HS-5 (cell line): ENCODE results near the gene KLHL28.

Experiments
- DNase-seq: peaks from one replicate; pipeline ENCODE4 v3.0.0-alpha.2; 2012; ENCODE audit warnings: low read depth

KLHL28 gene

DNA sequence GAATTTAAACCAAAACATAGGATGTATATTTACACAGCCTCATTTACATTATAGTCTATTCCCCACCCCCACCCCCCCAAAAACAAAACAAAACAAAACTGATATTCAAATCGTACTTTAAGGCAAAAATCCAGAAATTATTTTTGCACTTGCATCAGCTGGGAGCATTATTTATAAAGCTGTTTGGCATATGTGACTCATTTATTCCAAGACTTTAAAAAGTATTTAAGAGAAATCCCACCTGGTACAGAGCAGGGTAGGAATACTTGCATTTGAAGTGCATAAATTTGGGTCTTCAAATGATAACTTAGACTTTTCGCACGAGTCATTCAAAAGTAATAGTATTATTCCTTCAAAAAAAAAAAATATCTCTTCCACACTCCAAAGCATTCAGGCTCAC, 1.1 kb downstream of the KLHL28 start:
- no peak for DNase-seq

DNA sequence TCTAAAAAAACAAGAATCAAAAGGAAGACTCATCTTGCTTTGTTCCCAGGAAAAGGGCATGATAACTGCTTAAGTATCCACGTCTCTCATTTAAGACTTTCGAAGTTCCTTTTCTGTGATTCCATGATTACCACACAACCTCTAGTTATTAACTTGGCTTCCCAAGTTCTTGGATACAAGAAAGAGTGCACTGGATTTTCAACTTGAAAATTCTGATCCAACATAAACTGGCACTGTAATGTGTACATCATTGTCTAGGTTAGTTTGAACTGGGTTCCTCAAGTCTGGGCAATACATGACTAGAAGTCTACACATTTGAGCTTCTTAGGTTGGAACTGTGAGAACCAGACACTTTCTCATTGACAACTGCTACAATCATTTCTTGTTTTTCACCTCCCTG, 1.6 kb downstream of the KLHL28 start:
- DNase-seq, result no peak

DNA sequence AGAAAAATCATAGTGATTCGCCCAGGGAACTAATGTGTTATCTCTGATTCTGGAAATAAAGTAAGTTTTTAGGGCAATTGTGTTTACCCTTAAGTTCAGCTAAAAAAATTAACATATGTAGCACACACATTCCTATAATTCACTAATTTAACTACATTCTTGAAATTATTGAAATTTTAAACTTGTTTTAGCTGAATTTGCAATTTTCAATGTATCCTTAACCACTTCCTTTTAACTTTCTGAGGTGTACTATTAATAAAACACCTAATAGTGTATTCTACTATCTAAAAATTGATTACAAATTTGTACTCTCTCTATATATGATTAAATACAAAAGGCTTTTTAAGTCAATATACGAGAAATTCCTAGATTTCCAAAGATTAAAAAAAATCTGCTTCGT, 2.2 kb downstream of the KLHL28 start:
- no peak for DNase-seq

DNA sequence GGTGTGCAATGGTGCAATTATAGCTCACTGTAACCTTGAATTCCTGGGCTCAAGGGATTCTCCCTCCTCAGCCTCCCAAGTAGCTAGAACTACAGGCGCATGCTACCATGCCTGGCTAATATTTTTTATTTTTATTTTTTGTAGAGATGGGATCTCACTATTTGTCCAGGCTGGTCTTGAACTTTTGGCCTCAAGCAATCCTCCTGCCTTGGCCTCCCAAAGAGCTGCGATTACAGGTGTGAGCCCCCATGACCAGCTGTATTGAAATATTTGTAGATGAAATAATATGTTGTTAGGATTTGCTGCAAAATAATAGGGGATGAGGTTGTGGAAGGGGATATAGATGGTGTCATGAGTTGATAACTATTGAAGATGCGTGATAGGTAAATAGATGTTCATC, 4.9 kb downstream of the KLHL28 start:
- no peak for DNase-seq

DNA sequence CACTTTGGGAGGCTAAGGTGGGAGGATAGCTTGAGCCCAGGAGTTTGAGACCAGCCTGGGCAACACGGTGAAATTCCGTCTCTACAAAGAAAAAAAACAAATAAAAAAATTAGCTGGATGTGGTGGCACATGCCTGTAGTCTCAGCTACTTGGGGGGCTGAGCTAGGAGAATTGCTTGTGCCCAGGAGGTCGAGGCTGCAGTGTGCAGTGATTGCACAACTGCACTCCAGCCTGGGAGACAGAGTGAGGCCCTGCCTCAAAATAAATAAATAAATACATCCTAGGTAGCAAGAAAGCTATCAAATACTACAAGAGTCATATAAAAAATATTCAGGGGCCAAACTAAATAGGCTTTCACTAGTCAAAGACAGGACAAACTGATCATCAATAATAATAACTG, 6.2 kb downstream of the KLHL28 start:
- no peak for DNase-seq

DNA sequence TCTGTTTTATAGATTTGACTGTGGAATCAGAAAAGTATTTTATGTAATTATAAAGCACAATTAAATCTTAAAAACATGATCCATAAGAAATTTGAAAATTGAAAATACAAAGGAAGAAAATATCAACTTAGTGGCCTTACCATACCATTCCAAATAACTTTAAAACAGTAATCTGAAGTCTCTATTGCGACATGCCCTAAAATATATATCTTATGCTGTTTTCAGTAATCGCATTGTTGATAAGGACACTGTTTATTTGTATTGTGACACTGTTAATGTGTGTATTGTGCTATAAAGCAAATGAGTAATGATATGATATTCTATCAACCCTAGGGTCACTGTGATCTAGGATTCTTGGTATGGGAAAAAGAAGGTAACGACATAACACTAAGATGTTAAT, 7.0 kb downstream of the KLHL28 start:
- DNase-seq, result no peak

DNA sequence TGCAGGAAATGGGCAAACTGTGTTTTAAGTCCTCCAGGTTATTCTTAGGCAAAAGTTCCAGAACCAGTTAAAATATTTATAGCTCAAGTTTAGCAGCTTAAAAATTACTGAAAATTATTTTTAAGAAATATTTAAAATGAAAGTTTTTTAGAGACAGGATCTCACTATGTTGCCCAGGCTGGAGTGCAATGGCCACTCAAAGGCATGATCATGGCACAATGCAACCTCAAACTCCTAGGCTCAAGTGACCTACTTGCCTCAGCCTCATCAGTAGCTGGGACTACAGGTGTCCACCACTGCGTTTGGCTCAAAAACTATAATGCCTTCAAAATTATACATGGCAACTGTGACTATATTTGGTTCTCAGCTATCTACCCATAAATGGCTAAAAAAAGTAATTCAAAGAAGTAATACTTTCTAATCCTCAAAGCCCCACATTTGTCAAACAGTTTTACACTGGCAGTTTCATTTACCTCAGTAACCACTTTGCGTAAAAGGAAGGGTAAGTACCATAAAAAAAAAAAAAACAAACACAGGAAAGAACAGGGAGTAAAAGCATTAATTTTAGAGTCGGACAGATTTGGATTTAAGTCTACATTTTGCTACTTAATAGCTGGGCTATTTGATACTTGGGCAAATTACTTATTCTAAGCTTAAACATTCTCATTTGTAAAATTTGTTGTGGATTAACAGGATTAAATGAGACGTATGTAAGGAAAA, 9.2 kb downstream of the KLHL28 start:
- no peak for DNase-seq

DNA sequence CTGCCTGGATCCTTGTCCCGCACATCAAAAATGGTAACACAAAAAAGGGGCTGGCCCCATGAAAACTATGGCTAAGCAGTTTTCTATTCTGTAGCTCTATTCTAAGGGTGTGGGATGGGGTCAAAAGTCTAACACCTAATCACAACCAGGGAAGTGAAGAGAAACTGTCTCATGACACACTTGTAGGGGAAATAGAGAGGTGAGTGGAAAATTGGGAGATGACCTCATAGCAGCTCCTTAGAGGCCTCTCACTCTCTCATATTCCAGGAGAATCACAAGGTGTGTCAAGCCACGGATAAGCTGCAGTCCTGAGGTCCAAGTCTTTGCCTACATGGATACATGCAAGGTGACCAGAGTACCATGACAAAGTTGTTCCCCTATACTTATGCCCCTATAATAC, 10.7 kb downstream of the KLHL28 start:
- DNase-seq, result no peak

DNA sequence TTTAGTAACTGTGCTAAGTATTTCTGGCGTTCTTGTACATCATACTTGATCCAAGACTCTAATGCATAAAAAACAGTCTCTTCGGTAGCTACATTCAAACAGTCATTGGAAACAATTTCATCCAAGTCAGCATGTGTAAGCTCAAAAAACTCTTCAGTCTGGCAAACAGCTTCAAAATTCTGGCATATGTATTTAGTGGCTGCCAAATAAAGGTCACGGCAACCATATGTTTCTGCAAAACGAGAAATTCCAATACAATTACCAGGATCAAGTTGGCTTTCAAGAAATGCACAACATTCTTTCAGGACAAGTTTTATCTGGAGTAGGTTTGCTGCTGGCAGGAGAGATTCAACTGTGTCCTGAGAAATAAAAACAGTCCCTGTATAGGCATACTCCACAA, 16.5 kb downstream of the KLHL28 start:
- peak; percentile 83 for DNase-seq

DNA sequence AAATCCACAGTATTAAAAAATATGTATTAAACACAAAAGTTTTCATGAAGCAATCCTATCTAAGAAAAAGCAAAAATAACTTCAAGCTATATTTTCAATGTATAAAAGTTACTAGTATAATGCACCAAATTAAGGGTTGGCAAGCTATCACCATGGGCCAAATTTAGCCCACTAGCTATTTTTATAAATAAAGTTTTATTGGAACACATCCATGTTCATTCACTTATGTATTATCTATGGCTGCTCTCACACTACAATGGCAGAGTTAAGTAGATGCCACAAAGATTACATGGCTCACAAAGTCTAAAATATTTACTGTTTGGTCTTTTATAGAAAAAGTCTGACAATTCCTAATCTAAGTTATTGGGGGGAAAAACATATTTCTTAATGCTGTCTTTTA, 17.6 kb downstream of the KLHL28 start:
- DNase-seq, result no peak

DNA sequence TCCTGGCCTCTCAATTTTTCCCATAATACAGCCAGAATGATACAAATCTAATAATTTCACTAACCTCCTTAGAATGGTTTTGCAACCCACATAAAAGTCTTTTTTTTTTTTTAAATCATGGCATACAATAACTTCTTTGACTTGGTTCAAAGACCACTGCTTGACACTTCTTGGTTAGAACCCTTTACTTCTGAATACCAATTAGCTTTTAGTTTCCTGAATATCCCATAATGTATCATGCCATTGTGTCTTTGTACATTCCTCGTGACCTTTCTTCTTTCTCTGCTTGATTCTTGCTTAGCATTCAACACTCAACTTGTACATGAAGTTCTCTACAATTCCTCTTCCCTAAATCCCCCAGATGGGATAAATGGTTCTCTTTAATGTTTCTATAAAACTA, 19.3 kb downstream of the KLHL28 start:
- no peak for DNase-seq

DNA sequence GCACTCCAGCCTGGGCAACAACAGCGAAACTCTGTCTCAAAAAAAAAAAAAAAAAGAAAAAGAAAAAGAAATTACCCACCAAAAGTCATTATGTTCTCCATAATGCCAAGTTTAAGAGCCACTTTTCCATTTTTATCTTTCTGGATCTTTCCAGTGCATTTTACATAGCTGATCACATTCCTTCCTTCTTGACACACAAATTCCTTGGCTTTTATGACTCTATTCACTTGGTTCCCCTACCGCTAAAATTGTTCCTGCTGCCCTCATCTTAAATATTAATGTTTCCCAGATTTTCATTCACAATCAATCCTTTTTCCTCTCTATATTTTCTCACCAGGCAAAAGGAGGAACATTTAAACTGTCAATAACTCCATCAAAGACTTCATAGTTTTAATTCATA, 20.2 kb downstream of the KLHL28 start:
- DNase-seq, result no peak

DNA sequence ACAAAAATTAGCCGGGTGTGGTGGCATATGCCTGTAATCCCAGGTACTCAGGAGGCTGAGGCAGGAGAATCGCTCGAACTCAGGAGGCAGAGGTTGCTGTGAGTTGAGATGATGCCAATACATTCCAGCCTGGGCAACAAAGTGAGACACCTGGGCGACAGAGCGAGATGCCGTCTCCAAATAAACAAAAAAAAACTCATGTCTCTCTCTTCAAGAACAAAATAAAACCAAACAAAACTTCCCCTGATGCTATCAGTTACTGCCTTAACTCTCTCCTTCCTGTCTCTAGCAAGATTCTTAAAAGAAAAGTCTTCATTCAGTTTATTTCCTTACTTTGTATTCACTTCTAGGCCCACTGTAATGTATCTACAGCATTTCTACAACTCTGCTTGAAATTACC, 20.8 kb downstream of the KLHL28 start:
- DNase-seq, result no peak

DNA sequence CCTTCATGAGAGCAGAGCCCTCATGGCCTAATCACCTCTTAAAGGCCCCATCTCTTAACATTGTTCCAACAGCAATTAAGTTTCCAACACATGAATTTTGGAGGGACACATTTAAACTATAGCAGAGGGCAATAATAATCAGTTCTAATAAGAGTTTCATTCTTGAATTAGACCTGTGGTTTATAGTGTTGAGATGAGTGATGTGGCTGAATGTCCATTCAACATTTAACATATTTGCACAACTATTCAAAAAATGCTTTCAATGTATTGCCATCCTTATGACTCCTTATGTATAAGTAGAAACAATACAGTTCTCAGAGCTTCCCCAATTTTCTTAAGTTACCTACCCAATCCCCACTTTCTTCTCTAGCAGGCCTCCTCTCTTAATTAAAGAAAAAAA, 21.5 kb downstream of the KLHL28 start:
- DNase-seq, result no peak

DNA sequence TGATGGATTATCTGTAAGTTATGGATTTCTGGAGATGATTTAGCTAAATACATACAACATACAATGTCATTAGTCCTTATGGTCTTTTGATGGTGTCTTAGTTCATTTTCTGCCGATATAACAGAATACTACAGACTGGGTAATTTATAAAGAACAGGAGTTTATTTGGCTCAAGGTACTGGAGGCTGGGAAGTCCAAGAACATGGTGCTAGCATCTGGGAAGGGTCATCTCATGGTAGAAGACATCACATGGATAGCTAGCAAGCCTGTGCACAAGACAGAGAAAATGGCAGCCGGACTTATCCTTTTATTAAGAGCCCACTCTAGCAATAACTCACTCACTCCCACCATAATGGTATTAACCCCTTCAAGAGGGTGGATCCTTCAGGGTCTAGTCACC, 24.2 kb downstream of the KLHL28 start:
- DNase-seq, result no peak

DNA sequence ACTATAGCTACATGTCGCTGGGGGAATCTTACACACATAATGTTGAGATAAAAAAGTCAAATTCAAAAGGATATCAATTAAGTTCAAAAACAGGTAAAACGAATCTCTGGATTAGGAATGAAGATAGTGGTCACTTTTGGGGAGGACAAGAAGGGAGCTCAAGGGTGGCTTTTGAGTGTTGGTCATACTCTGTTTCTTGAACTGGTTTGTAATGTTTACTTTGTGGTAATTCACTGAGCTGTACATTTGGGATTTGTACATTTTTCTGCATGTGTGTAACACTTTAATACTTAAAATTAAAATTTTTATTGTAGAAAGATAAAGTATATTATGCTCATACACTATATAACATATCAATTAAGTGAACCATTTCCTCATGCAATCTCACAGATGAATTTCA, 26.6 kb downstream of the KLHL28 start:
- no peak for DNase-seq

DNA sequence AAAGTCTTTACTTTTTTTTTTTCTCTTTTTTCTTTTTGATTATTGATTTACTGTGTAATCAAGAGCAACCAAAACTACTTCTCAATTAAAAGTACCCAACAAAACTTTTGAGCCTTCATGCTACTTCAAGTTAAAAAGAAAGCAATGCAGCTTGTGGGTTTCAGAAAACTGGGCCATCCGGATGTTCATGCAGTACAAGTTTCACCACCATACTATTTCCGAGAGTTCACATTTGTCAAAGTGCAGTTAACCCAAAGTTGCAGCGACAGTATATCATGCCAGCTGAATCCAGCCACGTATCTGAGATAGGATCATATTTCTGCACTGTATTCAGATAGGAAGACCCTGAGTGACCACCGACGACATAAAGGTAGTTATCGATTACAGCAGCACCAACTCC, 33.0 kb downstream of the KLHL28 start:
- DNase-seq, result no peak

DNA sequence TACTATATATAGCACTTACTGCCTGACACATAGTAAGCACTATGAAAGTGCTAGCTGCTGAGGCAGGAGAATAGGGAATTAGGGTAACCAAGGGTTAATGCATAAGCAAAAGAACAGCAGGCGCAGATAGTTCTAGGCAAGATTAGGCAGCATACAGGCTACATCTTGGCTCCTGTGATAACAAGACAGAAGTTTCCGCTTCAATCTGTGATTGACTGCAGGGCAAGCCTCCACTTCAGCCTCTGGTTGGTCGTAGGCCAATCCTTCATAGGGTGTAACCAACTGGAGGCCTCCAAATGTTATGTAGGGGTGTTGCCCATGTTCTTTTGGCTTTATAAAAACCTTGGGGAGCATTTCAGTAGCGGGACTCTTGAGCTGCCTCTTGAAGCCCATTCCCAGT, 46.9 kb downstream of the KLHL28 start:
- no peak for DNase-seq

DNA sequence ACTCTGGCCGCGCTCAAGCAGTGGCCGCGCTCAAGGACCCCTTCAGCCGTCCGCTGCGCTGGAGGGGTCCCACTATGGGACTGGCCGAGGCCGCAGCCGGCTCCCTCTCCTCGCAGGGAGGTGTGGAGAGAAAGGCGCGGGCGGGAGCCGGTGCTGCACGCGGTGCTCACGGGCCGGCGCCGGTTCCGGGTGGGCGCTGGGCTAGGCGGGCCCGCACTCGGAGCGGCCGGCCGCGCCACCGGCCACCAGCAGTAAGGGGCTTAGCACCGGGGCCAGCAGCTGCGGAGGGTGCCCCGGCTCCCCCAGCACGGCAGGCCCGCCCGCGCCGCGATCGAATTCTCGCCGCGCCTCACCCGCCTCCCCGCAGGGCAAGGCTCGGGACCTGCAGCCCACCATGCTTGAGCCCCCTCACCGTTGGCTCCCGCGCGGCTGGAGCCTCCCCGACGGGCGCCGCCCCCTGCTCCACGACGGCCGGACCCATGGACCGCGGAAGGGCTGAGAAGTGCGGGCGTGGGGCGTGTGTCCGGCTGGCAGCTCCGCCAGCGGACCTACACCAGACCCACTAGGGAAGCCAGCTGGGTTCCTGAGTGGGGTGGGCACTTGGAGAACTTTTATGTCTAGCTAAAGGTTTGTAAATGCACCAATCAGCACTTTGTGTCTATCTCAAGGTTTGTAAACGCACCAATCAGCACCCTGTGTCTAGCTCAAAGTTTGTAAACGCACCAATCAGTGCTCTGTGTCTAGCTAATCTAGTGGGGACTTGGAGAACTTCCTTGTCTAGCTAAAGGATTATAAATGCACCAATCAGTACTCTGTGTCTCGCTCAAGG, 49.5 kb downstream of the KLHL28 start:
- DNase-seq, result no peak

DNA sequence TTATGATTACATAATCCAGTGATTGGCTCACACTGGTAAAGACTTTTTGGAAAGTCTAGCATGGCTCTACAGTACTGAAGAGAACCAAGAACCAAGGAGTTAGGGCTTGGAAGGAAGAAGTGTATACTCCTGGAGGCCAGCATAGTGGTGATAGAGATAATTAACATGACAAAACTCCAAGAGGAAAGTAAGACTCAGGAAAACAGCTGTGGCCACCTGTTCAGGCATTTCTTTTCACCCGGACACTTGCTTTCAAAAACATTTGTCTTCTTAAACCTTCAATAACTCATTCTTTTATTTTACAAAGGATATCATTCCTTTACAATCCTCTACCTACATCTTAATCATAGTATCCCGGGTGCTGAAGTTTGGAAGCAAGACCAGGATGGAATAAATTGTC, 50.9 kb downstream of the KLHL28 start:
- no peak for DNase-seq

DNA sequence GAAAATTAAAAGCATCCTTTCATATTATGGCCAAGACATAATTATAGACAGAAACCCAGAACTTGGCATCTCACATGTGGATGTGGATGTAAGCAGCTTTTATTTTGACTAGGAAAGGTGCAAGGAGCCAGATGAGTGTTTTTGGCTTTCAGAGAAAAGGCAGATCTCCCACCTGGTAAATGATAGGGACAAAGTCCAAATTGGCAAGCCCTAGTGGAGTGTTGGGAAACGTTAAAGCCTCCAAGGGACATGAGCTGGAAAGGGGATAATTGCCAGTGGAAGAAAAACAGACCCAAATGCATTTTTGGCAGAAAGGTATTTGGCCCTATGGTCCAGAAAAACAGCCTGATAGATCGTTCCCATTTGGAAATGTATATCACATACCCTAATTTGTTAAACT, 60.1 kb downstream of the KLHL28 start:
- no peak for DNase-seq

DNA sequence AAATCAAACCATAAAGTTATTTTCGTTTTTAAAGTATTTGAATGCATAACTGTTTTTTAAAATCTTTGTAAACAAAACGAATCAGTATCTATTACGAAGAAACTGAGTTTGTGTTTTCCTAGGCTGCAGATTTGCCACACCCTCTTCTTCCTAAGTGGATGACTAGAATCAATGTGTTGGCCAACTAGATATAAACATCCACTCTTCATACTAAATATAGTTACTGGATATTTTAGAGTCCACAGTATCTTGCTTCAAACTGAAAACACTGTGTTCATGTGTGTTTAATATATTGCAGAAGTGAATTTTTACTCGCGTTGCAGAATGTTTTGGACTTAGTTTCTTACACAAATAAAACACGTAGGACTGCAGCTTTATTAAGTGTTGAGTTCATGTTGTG, 63.2 kb downstream of the KLHL28 start:
- DNase-seq, result no peak

DNA sequence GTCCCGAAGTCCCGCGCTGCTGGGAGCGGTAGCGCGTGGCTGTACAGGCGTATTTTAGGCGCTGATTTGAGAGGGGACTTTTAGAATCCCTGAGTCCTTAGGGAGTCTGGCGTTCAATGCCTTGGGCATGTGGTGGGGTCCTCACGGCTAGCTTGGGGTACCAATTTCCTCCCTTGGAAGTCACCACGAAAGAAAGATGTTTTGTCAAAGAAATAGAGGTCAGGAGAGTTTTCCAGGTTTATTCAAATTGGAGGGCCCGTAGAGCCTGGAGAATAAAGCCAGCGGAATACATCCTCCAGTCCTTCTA, 63.9 kb downstream of the KLHL28 start:
- DNase-seq, result no peak
